Measurements from ENCODE around the gene CDKN2B.

GRCh38 chr9:21991072-21991959, 17.8 kb downstream of the CDKN2B start:
- no peak for TF ChIP-seq CTCF (IDR thresholded peaks at IDR 0.05)
- no peak for TF ChIP-seq RAD21 (conservative IDR thresholded peaks at IDR 0.05 in 1 of 2, IDR thresholded peaks at IDR 0.05 in 1 of 2)
- TF ChIP-seq POLR2A (IDR thresholded peaks at IDR 0.05; ENCODE audit: low read length), result no peak
- TF ChIP-seq HOXA7 (CRISPR knock-in tag; IDR thresholded peaks at IDR 0.05), result no peak
- TF ChIP-seq JUN (IDR thresholded peaks at IDR 0.05), result no peak
- TF ChIP-seq PHF8 (IDR thresholded peaks at IDR 0.05; ENCODE audit: borderline replicate concordance, low read depth), result no peak
- no peak for TF ChIP-seq NFE2L2 (conservative IDR thresholded peaks at IDR 0.05; ENCODE audit: low read length)
